Measurements from ENCODE around the gene GREB1L.

The GREB1L gene

DNA sequence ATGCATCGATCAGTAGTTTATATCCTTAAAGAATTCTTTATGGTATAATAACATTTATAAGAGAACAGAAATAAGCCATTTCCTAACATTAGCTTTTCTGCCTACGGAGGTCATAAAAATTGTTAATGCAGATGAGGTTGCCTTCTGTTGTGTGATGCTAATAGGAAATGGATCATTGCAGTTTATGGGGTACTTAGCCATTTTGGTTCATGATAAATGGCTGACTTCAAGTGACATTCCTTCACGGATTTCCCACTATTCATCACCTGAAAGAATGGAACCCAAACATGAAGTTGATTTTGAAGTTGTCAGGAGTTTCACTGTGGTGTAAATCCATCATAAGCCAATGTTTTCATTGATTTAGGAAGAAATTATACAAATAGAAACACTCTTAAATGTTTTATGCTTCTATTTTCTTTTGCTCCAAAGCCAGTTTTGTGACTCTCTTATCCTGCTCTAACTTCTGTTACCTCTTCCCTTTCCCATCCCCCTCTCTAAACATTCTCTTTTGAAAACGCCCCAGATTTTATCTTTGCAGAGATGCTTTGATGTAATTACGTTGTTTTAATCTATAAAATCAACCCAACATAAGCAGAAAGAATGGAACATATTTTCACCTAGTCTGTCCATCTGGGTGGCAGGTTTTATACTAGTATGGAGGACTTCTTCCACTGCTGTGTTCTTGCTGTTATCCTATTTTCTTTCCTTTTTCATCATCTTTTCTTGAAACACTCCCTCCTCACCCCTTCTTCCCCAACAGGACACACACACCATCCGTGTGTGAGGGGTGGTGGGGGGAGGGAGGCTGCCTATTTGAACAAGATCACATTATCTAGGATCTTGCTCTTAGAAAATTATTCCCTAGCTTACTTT, 58.2 kb downstream of the GREB1L start:
- H3K4me3 ChIP-seq (ENCODE audit: low read length), result no peak overlapping the region
- no peak for DNase-seq (ENCODE audit: low read depth)
- TF ChIP-seq, protein P1, sequence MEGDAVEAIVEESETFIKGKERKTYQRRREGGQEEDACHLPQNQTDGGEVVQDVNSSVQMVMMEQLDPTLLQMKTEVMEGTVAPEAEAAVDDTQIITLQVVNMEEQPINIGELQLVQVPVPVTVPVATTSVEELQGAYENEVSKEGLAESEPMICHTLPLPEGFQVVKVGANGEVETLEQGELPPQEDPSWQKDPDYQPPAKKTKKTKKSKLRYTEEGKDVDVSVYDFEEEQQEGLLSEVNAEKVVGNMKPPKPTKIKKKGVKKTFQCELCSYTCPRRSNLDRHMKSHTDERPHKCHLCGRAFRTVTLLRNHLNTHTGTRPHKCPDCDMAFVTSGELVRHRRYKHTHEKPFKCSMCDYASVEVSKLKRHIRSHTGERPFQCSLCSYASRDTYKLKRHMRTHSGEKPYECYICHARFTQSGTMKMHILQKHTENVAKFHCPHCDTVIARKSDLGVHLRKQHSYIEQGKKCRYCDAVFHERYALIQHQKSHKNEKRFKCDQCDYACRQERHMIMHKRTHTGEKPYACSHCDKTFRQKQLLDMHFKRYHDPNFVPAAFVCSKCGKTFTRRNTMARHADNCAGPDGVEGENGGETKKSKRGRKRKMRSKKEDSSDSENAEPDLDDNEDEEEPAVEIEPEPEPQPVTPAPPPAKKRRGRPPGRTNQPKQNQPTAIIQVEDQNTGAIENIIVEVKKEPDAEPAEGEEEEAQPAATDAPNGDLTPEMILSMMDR (IDR thresholded peaks at IDR 0.05; ENCODE audit: insufficient read depth, low read depth, low read length, missing control alignments), result no peak

DNA sequence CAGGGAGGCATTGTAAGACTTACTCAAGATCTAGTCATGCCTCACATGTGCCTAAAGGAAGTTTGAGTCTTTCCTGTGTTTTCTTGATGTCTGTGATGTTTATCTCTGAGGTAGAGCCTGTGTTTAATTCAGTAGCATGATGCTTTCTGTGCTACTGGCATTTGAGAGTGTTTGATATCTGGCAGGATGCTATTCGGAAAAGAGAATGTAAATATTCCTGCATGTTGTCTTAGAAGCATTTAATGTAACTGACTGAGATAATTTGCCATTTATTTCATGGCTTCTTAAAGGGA, 58.8 kb downstream of the GREB1L start:
- DNase-seq (ENCODE audit: low read depth), result peak; percentile 25
- TF ChIP-seq, protein P1 (IDR thresholded peaks at IDR 0.05; ENCODE audit: insufficient read depth, low read depth, low read length, missing control alignments), result no peak
- no peak overlapping the region for H3K4me3 ChIP-seq (ENCODE audit: low read length)

DNA sequence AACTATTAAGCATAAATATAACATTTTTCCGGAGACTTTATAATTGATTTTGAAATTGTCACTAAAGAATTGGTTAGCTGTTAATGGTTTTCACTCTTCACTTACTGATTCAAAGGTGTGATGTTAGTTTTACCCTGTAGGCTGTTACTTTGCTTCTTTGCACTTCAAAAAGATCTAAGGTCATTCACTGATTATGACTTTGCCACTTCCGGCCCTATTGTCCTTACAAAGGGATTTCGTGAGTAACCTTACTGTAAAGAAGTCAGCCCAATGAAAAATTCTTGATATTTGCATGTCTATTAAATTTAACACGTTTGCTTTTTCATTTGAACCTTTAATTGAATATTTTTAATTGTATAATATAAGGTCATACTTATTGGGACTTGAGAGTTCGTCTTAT, 61.4 kb downstream of the GREB1L start:
- TF ChIP-seq, protein P1 (IDR thresholded peaks at IDR 0.05; ENCODE audit: insufficient read depth, low read depth, low read length, missing control alignments), result no peak
- no peak for DNase-seq (ENCODE audit: low read depth)
- H3K4me3 ChIP-seq (ENCODE audit: low read length), result no peak overlapping the region

DNA sequence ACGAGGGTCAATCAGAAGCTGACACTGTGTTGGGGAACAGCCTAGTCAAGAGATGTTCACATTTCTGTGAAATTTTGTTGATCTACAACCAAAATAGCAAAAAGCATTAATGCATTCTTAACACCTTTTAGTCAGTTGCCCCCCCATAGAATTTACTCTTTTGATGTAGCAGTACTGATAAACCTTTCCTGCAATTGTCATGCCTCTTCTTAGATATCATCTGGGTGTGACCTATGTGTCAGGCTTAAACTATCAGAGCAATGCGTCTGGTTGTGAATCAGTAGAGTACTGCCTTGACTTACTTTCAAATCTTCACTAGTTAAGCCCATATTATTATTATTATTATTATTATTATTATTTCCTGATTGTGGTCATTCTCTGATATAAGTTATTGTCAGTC, 61.9 kb downstream of the GREB1L start:
- H3K4me3 ChIP-seq (ENCODE audit: low read length), result no peak overlapping the region
- peak; percentile 68 for DNase-seq (ENCODE audit: low read depth)
- TF ChIP-seq, protein P1 (IDR thresholded peaks at IDR 0.05; ENCODE audit: insufficient read depth, low read depth, low read length, missing control alignments), result no peak

DNA sequence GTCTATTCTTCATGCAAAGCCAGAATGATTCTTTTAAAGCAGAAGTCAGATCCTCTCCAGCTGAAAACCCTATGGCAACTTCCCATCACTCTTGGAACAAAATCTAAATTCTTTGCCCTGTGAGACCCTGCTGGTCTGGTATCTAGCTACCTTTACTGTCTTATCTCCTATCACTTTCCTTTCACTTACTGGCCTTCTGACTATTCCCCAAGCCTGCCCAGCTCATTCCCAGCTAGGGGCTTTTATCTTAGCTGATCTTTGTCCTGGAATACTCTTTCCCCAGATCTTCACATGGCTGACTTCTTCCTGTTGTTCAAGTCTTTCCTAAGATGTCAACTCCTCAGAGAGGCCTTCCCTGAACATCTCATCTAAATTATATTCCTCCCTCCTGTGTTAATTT, 63.6 kb downstream of the GREB1L start:
- DNase-seq (ENCODE audit: low read depth), result no peak
- TF ChIP-seq, protein P1 (IDR thresholded peaks at IDR 0.05; ENCODE audit: insufficient read depth, low read depth, low read length, missing control alignments), result no peak
- H3K4me3 ChIP-seq (ENCODE audit: low read length), result no peak overlapping the region

DNA sequence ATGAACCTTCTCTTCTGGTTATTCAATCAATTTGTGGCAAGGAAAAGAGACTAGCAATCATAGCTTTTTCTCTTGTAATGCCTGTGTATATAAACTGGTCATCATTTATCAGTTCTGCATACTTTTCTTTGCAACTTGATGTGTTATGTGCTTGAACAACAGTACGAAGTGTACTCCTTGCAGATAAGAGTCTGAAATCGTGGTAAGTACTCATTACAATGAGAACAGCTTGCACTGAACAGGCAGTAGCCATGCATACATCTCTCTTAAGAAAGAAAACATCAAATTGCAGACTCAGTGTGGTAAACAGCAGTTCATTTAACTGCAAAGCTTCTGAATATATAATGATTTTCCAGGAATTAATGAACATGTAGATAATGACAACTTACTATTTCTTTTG, 64.3 kb downstream of the GREB1L start:
- DNase-seq (ENCODE audit: low read depth), result no peak
- no peak overlapping the region for H3K4me3 ChIP-seq (ENCODE audit: low read length)
- TF ChIP-seq, protein P1 (IDR thresholded peaks at IDR 0.05; ENCODE audit: insufficient read depth, low read depth, low read length, missing control alignments), result no peak

DNA sequence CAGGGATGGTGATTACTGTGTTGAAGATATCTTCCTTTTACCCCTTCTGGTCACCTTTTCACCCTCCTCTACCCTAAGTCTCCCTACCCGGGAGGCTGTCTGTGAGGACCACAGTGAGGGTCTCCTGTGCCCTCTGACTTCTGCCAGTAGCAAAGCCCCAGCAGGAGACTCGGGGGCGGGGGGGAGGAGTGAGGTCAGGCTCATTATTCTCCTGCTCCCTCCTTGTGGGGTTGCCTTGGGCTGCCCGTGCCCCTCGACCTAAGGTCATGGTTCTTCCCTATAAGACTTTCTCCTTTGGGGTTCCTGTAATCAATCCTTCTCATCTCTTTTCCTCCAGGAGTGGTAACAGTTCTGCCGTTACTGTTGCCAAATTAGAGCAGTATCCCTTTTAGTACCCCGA, 65.5 kb downstream of the GREB1L start:
- H3K4me3 ChIP-seq (ENCODE audit: low read length), result no peak overlapping the region
- DNase-seq (ENCODE audit: low read depth), result no peak
- TF ChIP-seq, protein P1 (IDR thresholded peaks at IDR 0.05; ENCODE audit: insufficient read depth, low read depth, low read length, missing control alignments), result no peak

All from epithelial cell of esophagus (primary cell).